Superior temporal gyrus (tissue), 1 donor: ENCODE results near the gene ROBO2.

Source experiments
- DNase-seq: peaks from one replicate; pipeline ENCODE4 v3.0.0-alpha.2; 2016; ENCODE audit errors: extremely low spot score

ROBO2 gene

GRCh38 chr3:77682162-77682561 is 642.3 kb downstream of the ROBO2 start:
- no peak for DNase-seq

GRCh38 chr3:77684115-77684514 is 644.2 kb downstream of the ROBO2 start:
- DNase-seq = no peak

GRCh38 chr3:77685713-77686112 is 645.8 kb downstream of the ROBO2 start:
- no peak for DNase-seq

- DNase-seq = no peak
Observed at GRCh38 chr3:77686560-77686959, 646.7 kb downstream of the ROBO2 start.

- no peak for DNase-seq
Observed at GRCh38 chr3:77687545-77687944, 647.6 kb downstream of the ROBO2 start.

GRCh38 chr3:77690284-77690845 is 650.5 kb downstream of the ROBO2 start:
- DNase-seq = no peak

- DNase-seq = no peak
Observed at GRCh38 chr3:77693147-77693546, 653.2 kb downstream of the ROBO2 start.

- DNase-seq = peak; percentile 22
Observed at GRCh38 chr3:77699125-77699691, 659.3 kb downstream of the ROBO2 start.
